Cardiac fibroblast (primary cell): Measurements from ENCODE around the gene CCRL2.

Experiments
- DNase-seq, 2 donors: peaks; one replicate each; pipeline versions ENCODE4 v3.0.0 to v3.0.0-alpha.2; 2010; ENCODE audit warnings: low read depth in 2 of 2
- H3K4me3 ChIP-seq, 2 donors: replicated peaks in 1 of 2; 1 replicate in 1 of 2; 2 replicates in 1 of 2; pipeline ENCODE4 v1.5.1; 2011; ENCODE audit warnings: low read depth in 2 of 2, low read length in 2 of 2, mild to moderate bottlenecking in 2 of 2, moderate library complexity in 1 of 2
- TF ChIP-seq, protein P1 (sequence below): IDR thresholded peaks from one replicate; pipeline ENCODE4 v1.5.1; 2011; ENCODE audit warnings: low read depth, mild to moderate bottlenecking, low read length, inconsistent platforms

Gene CCRL2

GRCh38 chr3:46406788-46407611 is at the start of gene CCRL2, which contains the start of gene CCR5AS:
Gene CCRL2 (plus strand): TSS chr3:46407259. CDS start chr3:46408080, 821 bp downstream.
Gene CCR5AS (minus strand): TSS chr3:46407066.
- H3K4me3 ChIP-seq, result peak within 1 kb of the TSS in 1 of 2 donors; percentile 27
- TF ChIP-seq, protein P1, sequence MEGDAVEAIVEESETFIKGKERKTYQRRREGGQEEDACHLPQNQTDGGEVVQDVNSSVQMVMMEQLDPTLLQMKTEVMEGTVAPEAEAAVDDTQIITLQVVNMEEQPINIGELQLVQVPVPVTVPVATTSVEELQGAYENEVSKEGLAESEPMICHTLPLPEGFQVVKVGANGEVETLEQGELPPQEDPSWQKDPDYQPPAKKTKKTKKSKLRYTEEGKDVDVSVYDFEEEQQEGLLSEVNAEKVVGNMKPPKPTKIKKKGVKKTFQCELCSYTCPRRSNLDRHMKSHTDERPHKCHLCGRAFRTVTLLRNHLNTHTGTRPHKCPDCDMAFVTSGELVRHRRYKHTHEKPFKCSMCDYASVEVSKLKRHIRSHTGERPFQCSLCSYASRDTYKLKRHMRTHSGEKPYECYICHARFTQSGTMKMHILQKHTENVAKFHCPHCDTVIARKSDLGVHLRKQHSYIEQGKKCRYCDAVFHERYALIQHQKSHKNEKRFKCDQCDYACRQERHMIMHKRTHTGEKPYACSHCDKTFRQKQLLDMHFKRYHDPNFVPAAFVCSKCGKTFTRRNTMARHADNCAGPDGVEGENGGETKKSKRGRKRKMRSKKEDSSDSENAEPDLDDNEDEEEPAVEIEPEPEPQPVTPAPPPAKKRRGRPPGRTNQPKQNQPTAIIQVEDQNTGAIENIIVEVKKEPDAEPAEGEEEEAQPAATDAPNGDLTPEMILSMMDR, result no peak
- peak in 1 of 2 donors; percentile 65 for DNase-seq

DNA sequence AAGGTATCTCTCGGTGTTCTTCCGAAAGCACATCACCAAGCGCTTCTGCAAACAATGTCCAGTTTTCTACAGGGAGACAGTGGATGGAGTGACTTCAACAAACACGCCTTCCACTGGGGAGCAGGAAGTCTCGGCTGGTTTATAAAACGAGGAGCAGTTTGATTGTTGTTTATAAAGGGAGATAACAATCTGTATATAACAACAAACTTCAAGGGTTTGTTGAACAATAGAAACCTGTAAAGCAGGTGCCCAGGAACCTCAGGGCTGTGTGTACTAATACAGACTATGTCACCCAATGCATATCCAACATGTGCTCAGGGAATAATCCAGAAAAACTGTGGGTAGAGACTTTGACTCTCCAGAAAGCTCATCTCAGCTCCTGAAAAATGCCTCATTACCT is 48.6 kb upstream of the CCRL2 start:
- no peak for DNase-seq
- TF ChIP-seq, protein P1, result no peak
- H3K4me3 ChIP-seq, result no peak overlapping the region

DNA sequence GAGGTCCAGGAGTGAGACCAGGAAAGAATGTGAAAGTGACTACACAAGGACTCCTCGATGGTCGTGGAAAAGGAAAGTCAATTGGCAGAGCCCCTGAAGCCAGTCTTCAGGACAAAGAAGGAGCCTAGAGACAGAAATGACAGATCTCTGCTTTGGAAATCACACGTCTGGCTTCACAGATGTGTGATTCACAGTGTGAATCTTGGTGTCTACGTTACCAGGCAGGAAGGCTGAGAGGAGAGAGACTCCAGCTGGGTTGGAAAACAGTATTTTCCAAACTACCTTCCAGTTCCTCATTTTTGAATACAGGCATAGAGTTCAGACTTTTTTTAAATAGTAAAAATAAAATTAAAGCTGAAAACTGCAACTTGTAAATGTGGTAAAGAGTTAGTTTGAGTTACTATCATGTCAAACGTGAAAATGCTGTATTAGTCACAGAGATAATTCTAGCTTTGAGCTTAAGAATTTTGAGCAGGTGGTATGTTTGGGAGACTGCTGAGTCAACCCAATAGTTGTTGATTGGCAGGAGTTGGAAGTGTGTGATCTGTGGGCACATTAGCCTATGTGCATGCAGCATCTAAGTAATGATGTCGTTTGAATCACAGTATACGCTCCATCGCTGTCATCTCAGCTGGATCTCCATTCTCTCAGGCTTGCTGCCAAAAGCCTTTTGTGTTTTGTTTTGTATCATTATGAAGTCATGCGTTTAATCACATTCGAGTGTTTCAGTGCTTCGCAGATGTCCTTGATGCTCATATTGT is 47.1 kb upstream of the CCRL2 start:
- peak in 1 of 2 donors; percentile 33 for DNase-seq
- TF ChIP-seq, protein P1, result no peak
- H3K4me3 ChIP-seq, result no peak overlapping the region

GRCh38 chr3:46360907-46361306 is 46.2 kb upstream of the CCRL2 start:
- TF ChIP-seq, protein P1, result no peak
- no peak for DNase-seq
- H3K4me3 ChIP-seq, result no peak overlapping the region

GRCh38 chr3:46361408-46362283 is 45.4 kb upstream of the CCRL2 start:
- peak in 1 of 2 donors; percentile 9 for DNase-seq
- TF ChIP-seq, protein P1, result no peak
- H3K4me3 ChIP-seq, result no peak overlapping the region

DNA sequence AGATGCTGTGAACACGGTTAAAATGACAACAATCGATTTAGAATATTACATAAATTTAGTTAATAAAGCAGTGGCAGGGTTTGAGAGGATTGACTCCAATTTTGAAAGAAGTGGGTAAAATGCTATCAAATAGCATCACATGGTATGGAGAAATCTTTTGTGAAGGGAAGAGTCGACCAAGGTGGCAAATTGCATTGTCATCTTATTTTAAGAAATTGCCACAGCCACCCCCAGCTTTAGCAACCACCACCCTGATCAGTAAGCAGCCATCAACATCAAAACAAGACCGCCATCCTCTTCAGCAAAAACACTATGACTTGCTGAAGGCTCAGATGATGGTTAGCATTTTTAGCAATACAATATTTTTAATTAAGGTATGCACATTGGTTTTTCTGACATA is 42.0 kb upstream of the CCRL2 start:
- TF ChIP-seq, protein P1, result no peak
- DNase-seq, result no peak
- H3K4me3 ChIP-seq, result no peak overlapping the region
